ENCODE results near the gene DCAF16. TPM values are rescaled to one million over a fixed set of nuclear protein-coding genes. Genes with fewer than 3 reads are reported as not detected.
"Not testable (repeated sequence)": the region's sequence is repeated elsewhere in the genome, so short reads cannot be mapped to it uniquely, and the experiment has no call there.

DCAF16 gene
- 24.3 and 28.8 TPM in 2 replicates for total RNA-seq (2014; rRNA removed; shearing (Covaris generic))

GRCh38 chr4:17810260-17811077 lies at the start of gene DCAF16, which contains the start of gene NCAPG:
TSS of gene DCAF16 (minus strand) at chr4:17810757. CDS start at chr4:17804141, 6,616 bp downstream.
TSS of gene NCAPG (plus strand) at chr4:17810979. CDS start at chr4:17811078, 99 bp downstream.
- DNase-seq (ENCODE audit: low read depth): peak; percentile 99

DNA sequence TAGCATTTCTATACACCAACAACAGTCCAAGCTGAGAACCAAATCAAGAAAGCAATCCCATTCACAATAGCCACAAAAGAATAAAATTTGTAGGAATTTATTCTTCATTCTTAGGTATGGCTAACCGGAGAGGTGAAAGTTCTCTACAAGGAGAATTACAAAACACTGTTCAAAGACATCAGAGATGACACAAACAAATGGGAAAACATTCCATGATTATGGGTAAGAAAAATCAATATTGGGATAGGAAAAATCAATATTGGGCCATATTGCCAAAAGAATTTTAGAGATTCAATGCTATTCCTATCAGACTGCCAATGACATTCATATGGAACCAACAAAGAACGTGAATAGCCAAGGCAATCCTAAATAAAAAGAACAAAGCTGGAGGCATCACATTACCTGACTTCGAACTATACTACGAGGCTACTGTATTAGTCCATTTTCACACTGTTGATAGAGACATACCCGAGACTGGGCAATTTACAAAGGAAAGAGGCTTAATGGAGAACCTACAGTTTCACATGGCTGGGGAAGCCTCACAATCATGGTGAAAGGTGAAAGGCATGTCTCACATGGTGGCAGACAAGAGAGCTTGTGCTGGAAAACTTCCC lies 49.3 kb upstream of the DCAF16 start:
- no peak for DNase-seq (ENCODE audit: low read depth)

DNA sequence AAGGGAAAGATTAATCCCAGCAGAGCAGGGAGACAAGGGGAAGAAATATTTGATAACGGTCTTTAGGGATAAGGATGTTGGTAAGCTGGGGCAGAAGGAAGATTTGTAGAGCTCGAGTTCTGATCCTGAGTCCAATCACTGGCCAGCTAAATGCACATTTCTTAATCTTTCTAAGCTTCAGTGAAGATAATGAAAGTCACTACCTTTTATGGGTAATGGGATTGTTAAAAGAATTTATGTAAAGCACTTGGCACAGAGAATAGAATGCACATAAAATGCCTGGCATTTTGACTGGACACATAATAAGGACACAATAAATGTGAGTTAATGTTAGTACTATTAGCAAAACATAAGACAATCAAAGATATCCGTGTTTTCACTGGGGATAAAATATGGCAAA lies 43.5 kb upstream of the DCAF16 start:
- no peak for DNase-seq (ENCODE audit: low read depth)

GRCh38 chr4:17851959-17852358 lies 41.4 kb upstream of the DCAF16 start:
- DNase-seq (ENCODE audit: low read depth): no peak

DNA sequence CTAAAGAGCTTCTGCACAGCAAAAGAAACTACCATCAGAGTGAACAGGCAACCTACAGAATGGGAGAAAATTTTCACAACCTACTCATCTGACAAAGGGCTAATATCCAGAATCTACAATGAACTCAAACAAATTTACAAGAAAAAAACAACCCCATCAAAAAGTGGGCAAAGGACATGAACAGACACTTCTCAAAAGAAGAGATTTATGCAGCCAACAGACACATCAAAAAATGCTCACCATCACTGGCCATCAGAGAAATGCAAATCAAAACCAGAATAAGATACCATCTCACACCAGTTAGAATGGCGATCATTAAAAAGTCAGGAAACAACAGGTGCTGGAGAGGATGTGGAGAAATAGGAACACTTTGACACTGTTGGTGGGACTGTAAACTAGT lies 39.7 kb upstream of the DCAF16 start:
- not testable (repeated sequence) for DNase-seq (ENCODE audit: low read depth)

GRCh38 chr4:17846266-17846665 lies 35.7 kb upstream of the DCAF16 start:
- DNase-seq (ENCODE audit: low read depth): no peak

- no peak for DNase-seq (ENCODE audit: low read depth)
Observed at GRCh38 chr4:17823871-17824669, 13.5 kb upstream of the DCAF16 start.

GRCh38 chr4:17817027-17817426 lies 6.5 kb upstream of the DCAF16 start:
- no peak for DNase-seq (ENCODE audit: low read depth)

- DNase-seq (ENCODE audit: low read depth): no peak
Observed at GRCh38 chr4:17816142-17816541, 5.6 kb upstream of the DCAF16 start.

DNA sequence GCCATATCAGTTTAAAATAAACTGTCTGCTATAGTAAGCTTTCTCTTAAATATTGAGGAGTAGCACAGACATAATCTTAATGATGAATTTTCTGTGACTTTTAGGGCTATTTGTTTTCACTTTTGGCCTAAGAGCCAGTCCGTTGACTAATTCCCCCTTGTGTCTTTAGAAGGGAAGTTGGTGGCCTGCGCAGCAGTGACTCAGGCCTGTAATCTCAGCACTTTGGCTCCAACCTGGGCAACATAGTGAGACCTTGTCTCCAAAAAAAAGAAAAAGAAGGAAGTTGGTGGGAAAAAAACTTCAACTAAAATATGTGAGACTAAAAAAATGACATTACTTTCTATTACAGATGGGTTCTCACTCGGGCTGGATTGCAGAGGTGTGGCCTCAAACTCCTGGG lies 3.6 kb upstream of the DCAF16 start:
- DNase-seq (ENCODE audit: low read depth): peak; percentile 66

- DNase-seq (ENCODE audit: low read depth): no peak
Observed at GRCh38 chr4:17812801-17813200, 2.2 kb upstream of the DCAF16 start.

GRCh38 chr4:17812125-17812524 lies 1.6 kb upstream of the DCAF16 start:
- no peak for DNase-seq (ENCODE audit: low read depth)

- DNase-seq (ENCODE audit: low read depth): no peak
Observed at GRCh38 chr4:17811078-17811603, 584 bp upstream of the DCAF16 start.

DNA sequence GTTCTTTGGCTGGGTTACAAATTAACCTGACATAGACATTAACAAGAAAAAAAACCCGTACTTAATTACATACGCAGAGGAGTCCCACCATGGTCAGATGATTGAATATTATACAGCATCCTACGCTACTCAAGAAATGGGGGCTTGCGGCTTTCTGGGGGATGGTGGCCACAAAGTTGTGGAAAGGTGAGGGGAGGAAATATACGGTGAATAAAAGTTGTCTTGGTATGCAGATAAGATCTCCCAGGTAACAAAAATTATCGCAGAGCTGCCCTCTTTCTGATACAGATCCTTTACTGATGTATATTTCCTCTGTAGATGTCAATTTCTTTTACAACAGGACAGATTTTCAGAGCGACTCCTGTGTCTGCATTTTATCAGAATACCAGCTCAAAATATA lies 890 bp downstream of the DCAF16 start:
- DNase-seq (ENCODE audit: low read depth): no peak

DNA sequence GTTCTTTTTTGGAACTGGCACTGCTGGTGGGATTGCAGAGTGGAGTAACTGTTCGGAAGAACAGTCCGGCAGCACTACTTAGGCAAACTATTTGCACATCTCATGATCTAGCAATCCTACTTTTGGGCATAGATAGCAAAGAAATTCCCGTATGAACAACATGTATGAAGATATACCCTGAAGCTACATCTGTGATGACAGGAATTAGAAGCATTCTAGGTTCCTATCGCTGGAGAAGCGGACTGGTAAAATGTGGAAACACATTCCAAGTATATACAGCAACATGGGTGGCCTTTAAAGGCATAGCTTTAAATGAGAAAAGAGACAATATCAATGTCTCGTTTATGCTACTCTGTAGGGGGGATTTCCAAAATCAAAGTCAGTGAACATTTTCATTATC lies 3.1 kb downstream of the DCAF16 start:
- no peak for DNase-seq (ENCODE audit: low read depth)

DNA sequence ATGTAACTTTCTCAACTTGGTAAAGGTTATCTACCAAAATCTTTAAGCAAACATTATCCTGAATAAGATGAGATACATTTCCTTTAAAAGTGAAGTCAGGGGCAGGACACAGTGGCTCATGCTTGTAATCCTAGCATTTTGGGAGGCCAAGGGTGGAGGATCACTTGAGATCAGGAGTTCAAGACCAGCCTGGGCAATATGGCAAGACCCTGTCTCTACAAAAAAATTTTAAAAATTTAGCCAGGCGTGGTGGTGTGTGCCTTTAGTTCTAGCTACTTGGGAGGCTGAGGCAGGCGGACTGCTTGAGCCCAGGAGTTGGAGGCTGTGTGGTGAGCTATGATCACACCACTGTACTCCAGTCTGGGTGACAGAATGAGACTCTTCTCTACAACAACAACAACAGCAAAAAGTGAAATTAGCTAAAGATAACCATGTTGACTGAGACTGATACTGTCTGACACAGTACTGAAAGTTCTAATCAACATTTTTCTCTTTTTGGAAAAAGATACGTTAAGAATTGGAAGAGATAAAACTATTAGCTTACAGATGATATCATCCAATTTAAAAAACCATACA lies 4.9 kb downstream of the DCAF16 start:
- DNase-seq (ENCODE audit: low read depth): no peak

DNA sequence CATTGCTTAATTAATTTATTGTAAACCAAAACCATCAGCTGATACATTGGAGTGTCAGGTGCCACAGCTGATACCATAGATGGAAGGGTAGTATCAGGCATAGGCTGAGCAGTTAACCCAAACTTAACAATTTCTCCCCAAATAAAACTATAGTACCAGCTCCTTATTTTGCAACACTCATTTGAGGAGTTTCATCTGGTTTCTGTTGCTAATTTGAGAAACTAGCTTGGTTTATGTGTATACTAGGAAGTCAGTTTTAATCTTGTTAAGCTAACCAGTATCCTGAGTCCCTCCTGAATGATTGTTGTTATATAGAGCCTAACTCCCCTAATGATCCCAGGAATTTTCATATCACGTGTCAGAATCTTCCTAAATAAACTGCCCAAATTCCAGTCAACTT lies 12.7 kb downstream of the DCAF16 start:
- no peak for DNase-seq (ENCODE audit: low read depth)

GRCh38 chr4:17794730-17795129 lies 15.8 kb downstream of the DCAF16 start:
- DNase-seq (ENCODE audit: low read depth): no peak

DNA sequence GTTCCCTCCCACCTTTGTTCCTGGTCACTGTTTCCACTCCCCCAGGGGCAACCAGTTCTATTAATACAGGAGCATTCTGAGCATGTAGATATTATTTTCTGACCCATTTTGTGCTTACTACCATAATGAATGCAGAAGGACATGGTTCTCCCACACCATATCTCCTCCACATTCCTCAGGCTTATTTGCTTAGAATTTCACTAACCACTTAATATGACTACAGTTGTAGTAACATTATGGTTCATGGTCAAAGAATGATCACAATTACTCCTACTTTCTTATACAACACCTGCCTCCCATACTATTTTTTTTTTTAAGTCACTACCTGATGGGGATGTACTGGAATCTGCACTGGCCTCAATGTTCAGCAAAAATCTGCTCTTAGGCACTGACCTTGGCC lies 21.6 kb downstream of the DCAF16 start:
- no peak for DNase-seq (ENCODE audit: low read depth)

- peak; percentile 41 for DNase-seq (ENCODE audit: low read depth)
Observed at GRCh38 chr4:17787315-17787714, 23.2 kb downstream of the DCAF16 start.

- no peak for DNase-seq (ENCODE audit: low read depth)
Observed at GRCh38 chr4:17786567-17786966, 24.0 kb downstream of the DCAF16 start.

DNA sequence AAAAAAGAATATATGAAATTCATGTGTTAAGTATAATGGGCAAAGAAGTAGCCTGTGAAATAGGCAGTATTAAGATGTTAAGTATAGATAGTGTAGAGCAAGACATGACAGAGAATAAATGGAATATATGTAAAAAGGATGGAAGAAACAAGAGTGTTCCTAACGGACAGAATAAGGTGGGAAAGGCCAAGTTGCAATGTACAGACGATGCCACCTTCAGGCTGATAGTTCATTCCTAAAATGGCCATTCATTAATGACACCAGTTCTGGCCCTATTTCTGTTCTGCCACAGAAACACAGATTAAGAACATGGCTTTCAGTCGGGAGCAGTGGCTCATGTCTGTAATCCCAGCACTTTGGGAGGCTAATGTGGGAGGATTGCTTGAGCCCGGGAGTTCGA lies 24.7 kb downstream of the DCAF16 start:
- DNase-seq (ENCODE audit: low read depth): no peak

Data from Daoy (cell line).